DOHH2 (cell line): ENCODE measurements around the gene TRAFD1.

Experiments used
- EZH2phosphoT487 ChIP-seq: fragments of 200-600 bp; sonication (generic); IDR thresholded peaks from 2 replicates; pipeline ENCODE4 v1.6.1; 2017; ENCODE audit warnings: borderline replicate concordance, mild to moderate bottlenecking, antibody characterized with exemption, low read length, moderate library complexity, mixed read lengths
- TF ChIP-seq, protein P1 (sequence below): fragments of 200-600 bp; sonication (generic); IDR thresholded peaks from one replicate; pipeline ENCODE4 v1.5.1; 2014; ENCODE audit warnings: antibody characterized with exemption, mild to moderate bottlenecking, low read depth, low read length; ENCODE audit not compliant: poor library complexity, severe bottlenecking

GRCh38 chr12:112175361-112176155, 50.2 kb downstream of the TRAFD1 start:
- TF ChIP-seq, protein P1, sequence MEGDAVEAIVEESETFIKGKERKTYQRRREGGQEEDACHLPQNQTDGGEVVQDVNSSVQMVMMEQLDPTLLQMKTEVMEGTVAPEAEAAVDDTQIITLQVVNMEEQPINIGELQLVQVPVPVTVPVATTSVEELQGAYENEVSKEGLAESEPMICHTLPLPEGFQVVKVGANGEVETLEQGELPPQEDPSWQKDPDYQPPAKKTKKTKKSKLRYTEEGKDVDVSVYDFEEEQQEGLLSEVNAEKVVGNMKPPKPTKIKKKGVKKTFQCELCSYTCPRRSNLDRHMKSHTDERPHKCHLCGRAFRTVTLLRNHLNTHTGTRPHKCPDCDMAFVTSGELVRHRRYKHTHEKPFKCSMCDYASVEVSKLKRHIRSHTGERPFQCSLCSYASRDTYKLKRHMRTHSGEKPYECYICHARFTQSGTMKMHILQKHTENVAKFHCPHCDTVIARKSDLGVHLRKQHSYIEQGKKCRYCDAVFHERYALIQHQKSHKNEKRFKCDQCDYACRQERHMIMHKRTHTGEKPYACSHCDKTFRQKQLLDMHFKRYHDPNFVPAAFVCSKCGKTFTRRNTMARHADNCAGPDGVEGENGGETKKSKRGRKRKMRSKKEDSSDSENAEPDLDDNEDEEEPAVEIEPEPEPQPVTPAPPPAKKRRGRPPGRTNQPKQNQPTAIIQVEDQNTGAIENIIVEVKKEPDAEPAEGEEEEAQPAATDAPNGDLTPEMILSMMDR, result no peak
- TF ChIP-seq EZH2phosphoT487, result no peak
